Activated CD4-positive, CD25-positive, alpha-beta regulatory T cell treated with anti-CD3 and anti-CD28 coated beads, Interleukin-2, amount 50 U/mL, for 16 hours (primary cell): ENCODE data around the gene SMIM38.

Experiments used
- DNase-seq: peaks from one replicate; pipeline ENCODE4 v3.0.0-alpha.2; 2020; ENCODE audit warnings: low read depth, low spot score

SMIM38 gene

GRCh38 chr11:69180726-69181125 lies 25.0 kb downstream of the SMIM38 start:
- DNase-seq: no peak

DNA sequence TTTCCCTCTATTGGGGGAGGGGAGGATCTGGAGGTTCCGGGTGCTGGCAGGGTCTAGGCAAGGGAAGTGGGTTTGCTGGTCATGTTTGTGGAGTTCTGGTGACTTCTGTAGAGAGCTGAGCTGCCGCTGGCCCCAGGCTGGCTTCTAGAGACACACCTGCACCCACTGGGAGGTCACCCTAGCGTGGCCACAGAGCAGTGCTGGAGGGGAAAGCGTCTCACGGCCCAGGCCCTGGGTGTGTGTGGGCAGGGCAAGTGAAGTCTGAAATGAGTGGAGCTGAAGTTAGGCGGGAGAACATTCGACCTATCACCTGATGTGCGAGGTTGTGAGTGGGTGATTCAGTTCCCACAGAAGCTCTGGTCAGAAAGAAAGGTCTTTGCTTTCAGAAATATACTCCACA lies 27.9 kb downstream of the SMIM38 start:
- DNase-seq: no peak

GRCh38 chr11:69186316-69187260 lies 30.9 kb downstream of the SMIM38 start:
- no peak for DNase-seq

- no peak for DNase-seq
These were observed 31.9 kb downstream of the SMIM38 start for GRCh38 chr11:69187540-69188065.

DNA sequence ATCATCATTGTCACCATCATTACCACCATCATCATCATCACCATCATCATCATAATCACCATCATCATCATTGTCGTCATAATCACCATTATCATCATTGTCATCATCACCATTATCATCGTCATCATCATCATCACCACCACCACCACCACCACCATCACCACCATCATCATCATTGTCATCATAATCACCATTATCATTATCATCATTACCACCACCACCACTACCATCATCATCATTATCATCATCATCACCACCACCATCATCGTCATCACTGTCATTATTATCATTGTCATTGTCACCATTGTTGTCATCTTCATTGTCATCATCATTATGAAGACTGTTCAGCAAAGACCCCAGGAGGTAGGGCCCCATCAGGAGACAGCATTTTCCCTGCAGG lies 33.3 kb downstream of the SMIM38 start:
- no peak for DNase-seq

DNA sequence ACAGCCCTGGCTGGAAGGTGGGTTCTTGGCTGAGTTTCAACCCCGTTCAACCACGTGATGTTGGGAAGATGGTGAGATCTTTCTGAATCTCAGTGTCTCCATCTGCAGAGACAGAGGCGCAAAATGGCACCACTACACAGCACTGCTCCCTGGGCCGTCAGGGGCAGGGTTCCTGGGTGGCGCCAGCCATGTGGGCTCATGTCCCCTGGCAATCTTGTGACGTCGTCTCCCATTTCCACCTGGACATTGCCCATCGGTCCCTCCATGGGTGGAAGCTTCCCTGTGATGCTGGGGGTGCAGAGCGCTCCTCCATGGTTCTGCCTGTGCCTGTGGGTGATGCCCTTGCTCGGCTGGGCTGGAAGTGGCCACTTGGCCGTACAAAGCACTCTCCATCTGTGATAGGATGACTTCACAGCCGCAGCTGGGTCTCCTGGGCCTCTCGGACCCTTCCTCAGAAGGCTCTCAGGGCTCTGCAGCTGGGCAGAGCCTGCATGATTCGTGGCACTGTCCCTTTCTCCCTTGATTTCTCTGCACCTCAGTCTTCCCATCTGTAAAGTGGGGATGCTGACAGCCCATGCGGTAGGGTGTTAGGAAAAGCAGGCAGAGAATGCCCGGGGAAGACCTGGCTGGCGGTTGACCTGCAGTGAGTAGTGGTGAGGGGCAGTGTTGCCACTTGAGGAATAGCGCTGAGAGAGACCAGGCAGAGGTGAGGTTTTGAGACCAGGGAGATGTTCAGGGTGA lies 35.2 kb downstream of the SMIM38 start:
- no peak for DNase-seq

GRCh38 chr11:69192301-69192721 lies 36.6 kb downstream of the SMIM38 start:
- no peak for DNase-seq

- no peak for DNase-seq
These were observed 37.4 kb downstream of the SMIM38 start for GRCh38 chr11:69193151-69193550.

- DNase-seq: no peak
These were observed 37.9 kb downstream of the SMIM38 start for GRCh38 chr11:69193629-69194028.

DNA sequence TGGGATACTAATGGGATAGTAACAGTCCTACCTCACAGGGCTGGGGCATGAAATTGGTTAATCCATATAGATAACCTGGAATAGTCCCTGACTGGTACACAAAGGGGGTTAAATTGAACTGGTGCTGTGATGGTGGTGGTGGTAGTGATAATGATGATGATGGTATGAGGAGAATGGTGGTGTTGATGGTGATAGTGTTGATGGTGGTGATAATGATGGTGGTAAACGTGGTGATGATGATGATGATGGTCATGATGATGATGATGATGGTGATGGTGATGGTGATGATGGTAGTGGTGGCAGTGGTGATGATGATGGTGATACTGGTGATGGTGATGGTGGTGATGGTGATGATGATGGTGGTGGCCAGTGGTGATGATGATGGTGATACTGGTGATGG lies 38.7 kb downstream of the SMIM38 start:
- DNase-seq: no peak

DNA sequence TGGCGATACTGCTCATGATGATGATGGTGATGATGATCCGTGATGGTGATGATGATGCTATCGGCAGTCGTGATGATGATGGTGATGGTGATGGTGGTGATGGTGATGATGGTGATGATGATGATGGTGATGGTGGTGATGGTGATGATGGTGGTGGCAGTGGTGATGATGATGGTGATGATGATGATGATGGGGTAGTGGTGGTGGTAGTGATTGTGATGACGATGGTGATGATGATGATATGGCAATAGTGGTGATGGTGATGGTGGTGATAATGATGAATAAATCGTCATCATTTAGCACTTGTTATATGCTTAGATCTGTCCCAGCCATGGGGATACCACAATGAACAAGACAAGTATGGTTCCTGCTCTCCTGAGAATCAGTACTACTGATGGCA lies 39.2 kb downstream of the SMIM38 start:
- DNase-seq: no peak

- no peak for DNase-seq
These were observed 40.4 kb downstream of the SMIM38 start for GRCh38 chr11:69195824-69196782.

GRCh38 chr11:69196783-69197169 lies 41.0 kb downstream of the SMIM38 start:
- no peak for DNase-seq

DNA sequence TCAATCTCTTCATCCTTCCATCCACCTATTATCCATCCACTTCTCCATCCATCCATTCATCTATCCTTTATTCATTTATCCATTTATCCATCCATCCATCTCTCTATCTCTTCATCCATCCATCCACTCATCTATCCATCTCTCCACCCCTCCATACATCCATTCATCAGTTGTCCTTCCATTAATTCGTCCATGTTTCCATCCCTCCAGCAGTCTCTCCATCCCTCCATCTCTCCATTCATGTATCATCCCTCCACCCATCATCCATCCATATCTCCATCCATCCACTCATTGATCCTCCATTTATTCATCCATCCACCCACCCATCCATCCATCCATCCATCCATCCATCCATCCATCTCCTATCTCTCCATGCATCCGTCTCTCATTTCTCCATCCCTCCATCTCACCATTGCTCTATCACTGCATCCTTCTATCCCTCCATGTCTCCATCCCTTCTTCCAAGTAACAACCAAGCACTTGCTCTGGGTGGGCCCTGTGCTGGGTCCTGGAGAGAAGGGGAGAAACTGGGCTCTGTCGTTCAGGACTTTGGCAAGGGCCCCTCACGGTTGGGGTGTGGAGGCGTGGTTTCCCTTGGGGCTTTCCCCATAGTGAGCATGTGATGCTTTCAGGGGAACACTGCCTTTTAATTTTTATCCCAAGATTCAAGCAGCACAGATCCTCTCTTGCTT lies 43.3 kb downstream of the SMIM38 start:
- DNase-seq: no peak

DNA sequence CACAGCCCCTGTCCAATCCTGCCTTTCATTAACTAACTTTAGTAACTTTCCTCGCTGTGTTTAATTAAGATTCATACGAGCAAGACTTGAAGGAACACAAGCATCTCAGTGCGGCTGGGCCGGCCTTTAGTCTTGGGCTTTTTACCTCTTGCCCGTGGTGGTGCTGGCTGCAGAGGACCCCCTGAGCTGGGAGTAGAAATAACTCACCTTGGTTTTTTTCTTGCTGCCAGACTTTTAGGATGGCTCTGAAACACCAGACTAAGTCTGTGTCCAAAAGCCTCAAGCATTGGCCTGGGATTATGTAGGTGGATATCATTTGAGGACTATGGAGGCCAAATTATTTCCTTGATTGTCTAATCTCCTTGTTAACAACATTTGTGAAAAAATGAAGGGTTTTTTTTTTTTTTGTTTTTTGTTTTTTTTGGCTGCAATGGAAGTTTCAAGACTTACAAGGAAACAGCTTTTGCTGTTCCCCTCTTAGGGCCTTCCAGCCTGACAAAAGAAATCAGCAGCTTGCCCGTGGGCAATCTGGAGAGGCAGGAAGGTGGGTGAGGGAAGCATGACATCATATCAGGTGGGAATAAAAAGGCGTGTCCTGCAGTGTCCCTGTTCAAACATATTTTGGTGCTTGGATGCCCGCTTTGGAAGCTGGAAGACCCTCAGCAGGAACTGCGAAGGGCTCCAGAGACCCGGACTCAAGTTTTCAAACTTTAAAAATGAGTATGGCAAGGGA lies 44.0 kb downstream of the SMIM38 start:
- no peak for DNase-seq

GRCh38 chr11:69200331-69201065 lies 44.8 kb downstream of the SMIM38 start:
- no peak for DNase-seq

DNA sequence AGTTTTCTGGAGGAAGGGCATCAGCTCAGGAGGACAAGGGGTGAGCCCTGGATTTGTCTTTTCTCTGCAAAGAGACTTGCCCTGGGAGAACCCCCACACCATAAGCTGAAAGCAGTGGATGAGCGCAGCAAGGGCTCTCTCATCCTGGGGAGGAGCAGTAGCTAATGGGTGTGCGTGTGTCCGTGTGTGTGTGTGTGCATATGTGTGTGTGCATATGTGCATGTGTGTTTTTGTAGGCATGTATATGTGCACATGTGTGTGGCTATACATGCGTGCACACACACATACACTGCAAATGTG lies 45.3 kb downstream of the SMIM38 start:
- DNase-seq: no peak

DNA sequence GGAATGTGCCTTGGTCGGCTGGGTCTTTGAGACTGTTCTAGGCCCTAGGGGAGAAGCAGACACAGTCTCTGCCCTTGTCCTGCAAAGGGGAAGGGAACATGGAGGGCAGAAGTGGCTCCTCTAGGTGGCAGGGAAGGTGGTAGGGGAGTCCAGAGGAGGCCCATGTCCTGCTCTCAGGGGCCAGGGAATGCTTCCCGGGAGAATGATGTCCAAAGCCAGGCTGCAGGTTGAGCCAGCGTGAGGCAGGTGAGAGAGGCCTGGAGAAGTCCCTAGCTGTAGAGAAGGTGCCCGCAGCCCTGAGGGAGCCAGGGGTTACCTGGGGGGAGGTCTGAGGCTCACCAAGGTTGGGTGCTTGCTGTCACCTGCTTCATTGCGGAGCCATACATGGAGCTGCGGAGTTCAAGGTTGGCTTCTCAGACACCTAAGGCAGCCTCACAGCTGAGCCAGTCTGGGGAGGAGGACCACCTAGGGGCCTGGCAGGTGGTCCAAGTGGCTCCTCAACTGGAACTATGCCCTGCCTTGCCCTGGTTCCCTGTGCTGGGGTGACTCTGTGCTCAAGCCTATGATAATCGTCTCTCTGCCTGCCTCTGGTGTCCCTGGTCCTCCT lies 46.1 kb downstream of the SMIM38 start:
- no peak for DNase-seq

GRCh38 chr11:69202511-69203221 lies 46.9 kb downstream of the SMIM38 start:
- no peak for DNase-seq
